Upper lobe of left lung (tissue), 6 donors: ENCODE results near the gene RHOF. TPM values are rescaled to one million over a fixed set of nuclear protein-coding genes. Genes with fewer than 3 reads are reported as not detected.

ENCODE experiments used
- ATAC-seq, 2 donors: fragments of 200-7000 bp; cut with Tn5 transposase; one replicate each; pipeline ENCODE4 v1.9.1; 2022; ENCODE audit warnings: mild to moderate bottlenecking in 2 of 2, moderate library complexity in 2 of 2; ENCODE audit not compliant: low FRiP score in 2 of 2
- DNase-seq, 2 donors: peaks; one replicate each; pipeline ENCODE4 v3.0.0-alpha.2; 2019 to 2020
- H3K27ac ChIP-seq, 4 donors: fragments of 200-600 bp; sonication (generic); one replicate each; pipeline ENCODE4 v1.5.1; 2016 to 2019
- H3K27me3 ChIP-seq, 4 donors: fragments of 200-600 bp; sonication (generic); one replicate each; pipeline ENCODE4 v1.5.1; 2017 to 2019
- H3K36me3 ChIP-seq, 4 donors: fragments of 200-600 bp; sonication (generic); one replicate each; pipeline ENCODE4 v1.5.1; 2016 to 2019
- H3K4me1 ChIP-seq, 4 donors: fragments of 200-600 bp; sonication (generic); one replicate each; pipeline ENCODE4 v1.5.1; 2018 to 2019
- H3K4me3 ChIP-seq, 4 donors: fragments of 200-600 bp; sonication (generic); one replicate each; pipeline ENCODE4 v1.5.1; 2017 to 2019; ENCODE audit warnings: mild to moderate bottlenecking in 2 of 4, moderate library complexity in 1 of 4
- H3K9me3 ChIP-seq, 4 donors: fragments of 200-600 bp; sonication (generic); one replicate each; pipeline ENCODE4 v1.5.1; 2018 to 2019
- CTCF ChIP-seq, 6 experiments: fragments of 450-650 bp in 4 of 6; fragments of 200-600 bp in 2 of 6; sonication (generic) in 2 of 6; IDR thresholded peaks; one replicate each; pipeline ENCODE4 v1.5.1; 2016 to 2019; ENCODE audit warnings: antibody characterized with exemption in 6 of 6
- EP300 ChIP-seq, 4 donors: sonication (generic); formaldehyde crosslinking; IDR thresholded peaks; one replicate each; pipeline ENCODE4 v1.5.1; 2017; ENCODE audit warnings: antibody characterized with exemption in 4 of 4, control low read depth in 2 of 4
- POLR2A ChIP-seq, 4 donors: fragments of 450-650 bp; IDR thresholded peaks; one replicate each; pipeline ENCODE4 v1.5.1; 2016 to 2017; ENCODE audit warnings: antibody characterized with exemption in 4 of 4, mild to moderate bottlenecking in 2 of 4
- POLR2AphosphoS5 ChIP-seq, 2 donors: sonication (generic); formaldehyde crosslinking; IDR thresholded peaks; one replicate each; pipeline ENCODE4 v1.5.1; 2017; ENCODE audit warnings: antibody characterized with exemption in 2 of 2
- WGBS, 2 donors: methylation state at CpG; one replicate each; pipeline ENCODE4 v1.1.5; 2017 to 2018; 5-methylcytosine and 5-hydroxymethylcytosine counted together
- total RNA-seq, 6 donors: library from RNA; depleted of rRNA in 4 of 6; stranded (reverse); fragments of >200 nt in 4 of 6; gene quantifications; one replicate each; pipeline versions ENCODE4 v1.1.0 to v1.2.1, GENCODE V29; 2016 to 2021
- donor health status: DM: no; HTN: no; CAD: no; lungs with moderate emphysema.
- donor health status: DM: no; HTN: yes; CAD: no; lungs with severe emphysema.

Gene RHOF
- total RNA-seq = 100 to 1,000 TPM in 2 of 6 donors, 10 to 100 TPM in 4; 33.5 to 145 (median 45.5) TPM

GRCh38 chr12:121793440-121793837, at the start of gene RHOF:
TSS of gene RHOF (minus strand) at chr12:121793688. CDS start at chr12:121793633, 55 bp downstream.
- peak; percentile 81 to 95 for DNase-seq

GRCh38 chr12:121839993-121840761, 46.7 kb upstream of the RHOF start:
- Histone ChIP-seq H3K4me1 (peaks cover 4 to 14% (median 11%) of the 10 kb centered on the region in 4 donors), H3K27ac (peak overlapping the region; percentile 48 to 87 (median 72)), H3K36me3 (no peaks in the 10 kb centered on the region), H3K9me3 (no peaks in the 10 kb centered on the region), H3K27me3 (no peaks in the 10 kb centered on the region), H3K4me3 (peak overlapping the region; percentile 40 to 70 (median 64))
- peak in 1 of 2 donors; percentile 37 for DNase-seq
- WGBS, 2 donors = 60 to 72% methylated on average over 20 to 24 of the region's 24 CpGs
- ATAC-seq = peak in 1 of 2 donors; percentile 1
- TF ChIP-seq EP300 (IDR thresholded peaks at IDR 0.05) (no peak), POLR2AphosphoS5 (IDR thresholded peaks at IDR 0.05) (no peak), CTCF (IDR thresholded peaks at IDR 0.05) (no peak), POLR2A (IDR thresholded peaks at IDR 0.05) (no peak)

More at GRCh38 chr12:121793440-121793837, at the start of gene RHOF:
- peak within 1 kb of the TSS; percentile 81 to 97 (median 88) for H3K27ac ChIP-seq
- H3K4me1 ChIP-seq = peaks cover 70 to 99% (median 92%) of the 10 kb centered on the region in 4 donors
- peak in 1 of 2 donors; percentile 63 for ATAC-seq
- H3K4me3 ChIP-seq = peak within 1 kb of the TSS; percentile 43 to 62 (median 57)
- no CpG with 5 or more reads among the region's 36 CpGs for WGBS, 2 donors
- no peaks in the 10 kb centered on the region for H3K27me3 ChIP-seq
- peak in 2 of 4 donors; percentile 27 to 61 for TF ChIP-seq POLR2A (IDR thresholded peaks at IDR 0.05)
- TF ChIP-seq CTCF (IDR thresholded peaks at IDR 0.05) = no peak
- TF ChIP-seq EP300 (IDR thresholded peaks at IDR 0.05) = no peak
- peak in 1 of 2 donors; percentile 39 for TF ChIP-seq POLR2AphosphoS5 (IDR thresholded peaks at IDR 0.05)
- peaks cover 0 to 13% (median 11%) of the 10 kb centered on the region in 4 donors for H3K36me3 ChIP-seq
- H3K9me3 ChIP-seq = no peaks in the 10 kb centered on the region

- peak; percentile 100 for DNase-seq
- WGBS, 2 donors = 13 to 23% methylated on average over 27 to 53 of the region's 53 CpGs
Observed at GRCh38 chr12:121839106-121839992, 45.9 kb upstream of the RHOF start.

GRCh38 chr12:121838126-121838525, 44.6 kb upstream of the RHOF start:
- TF ChIP-seq POLR2A (IDR thresholded peaks at IDR 0.05) = no peak
- Histone ChIP-seq H3K27me3 (no peaks in the 10 kb centered on the region), H3K4me3 (no peak overlapping the region), H3K9me3 (no peaks in the 10 kb centered on the region), H3K27ac (no peak overlapping the region), H3K36me3 (no peaks in the 10 kb centered on the region), H3K4me1 (peaks cover 4 to 14% (median 11%) of the 10 kb centered on the region in 4 donors)
- DNase-seq (no peak), ATAC-seq (no peak)
- 78 to 92% methylated on average over 5 of the region's 5 CpGs for WGBS, 2 donors

More at GRCh38 chr12:121839106-121839992, 45.9 kb upstream of the RHOF start:
- Histone ChIP-seq H3K9me3 (no peaks in the 10 kb centered on the region), H3K4me1 (peaks cover 4 to 14% (median 11%) of the 10 kb centered on the region in 4 donors), H3K36me3 (no peaks in the 10 kb centered on the region), H3K4me3 (peak overlapping the region; percentile 40 to 70 (median 64)), H3K27ac (peak overlapping the region; percentile 48 to 87 (median 72)), H3K27me3 (no peaks in the 10 kb centered on the region)
- TF ChIP-seq POLR2AphosphoS5 (IDR thresholded peaks at IDR 0.05) = peak; percentile 29 to 82
- TF ChIP-seq EP300 (IDR thresholded peaks at IDR 0.05) = peak in 1 of 4 donors; percentile 4
- TF ChIP-seq POLR2A (IDR thresholded peaks at IDR 0.05) = peak in 2 of 4 donors; percentile 19 to 71
- TF ChIP-seq CTCF (IDR thresholded peaks at IDR 0.05) = peak; percentile 37 to 84 (median 60)
- peak; percentile 99 for ATAC-seq
